SU-DHL-6 (cell line): Measurements from ENCODE around the gene RAB31.

Experiments
- H2AFZ ChIP-seq: fragments of 200-600 bp; sonication (generic); 2 replicates; pipeline ENCODE4 v1.6.1; 2014; ENCODE audit warnings: low read depth, mild to moderate bottlenecking, moderate library complexity, mixed read lengths, antibody characterized with exemption, low read length; ENCODE audit not compliant: severe bottlenecking
- H3F3A ChIP-seq: fragments of 200-600 bp; shearing (Covaris generic); 2 replicates; pipeline ENCODE4 v1.6.0; 2016; ENCODE audit warnings: antibody characterized with exemption, mild to moderate bottlenecking; ENCODE audit not compliant: insufficient read depth
- H3K27ac ChIP-seq: fragments of 200-600 bp; sonication (generic); 2 replicates; pipeline ENCODE4 v1.5.1; 2016; ENCODE audit warnings: low read depth, mild to moderate bottlenecking, low read length, moderate library complexity, mixed read lengths
- H3K27me3 ChIP-seq: fragments of 200-600 bp; sonication (generic), shearing (Covaris generic); 2 replicates; pipeline ENCODE4 v1.6.0; 2014; ENCODE audit warnings: mild to moderate bottlenecking, low read length
- H3K36me3 ChIP-seq: fragments of 200-600 bp; sonication (generic); 2 replicates; pipeline ENCODE4 v1.6.1; 2014; ENCODE audit warnings: mild to moderate bottlenecking, low read length, mixed read lengths
- H3K4me2 ChIP-seq: fragments of 300-600, 200-600 bp; shearing (Covaris generic), sonication (generic); 2 replicates; pipeline ENCODE4 v1.6.0; 2014; ENCODE audit warnings: low read length, low read depth, mild to moderate bottlenecking; ENCODE audit not compliant: poor library complexity, severe bottlenecking
- H3K4me3 ChIP-seq: fragments of 200-600 bp; sonication (generic); 2 replicates; pipeline ENCODE4 v1.5.1; 2014; ENCODE audit warnings: antibody characterized with exemption, low read length, mild to moderate bottlenecking, mixed read lengths; ENCODE audit not compliant: insufficient read depth, poor library complexity, severe bottlenecking
- H3K79me2 ChIP-seq: fragments of 200-600 bp; sonication (generic); 2 replicates; pipeline ENCODE4 v1.6.1; 2014; ENCODE audit warnings: mild to moderate bottlenecking, low read length, moderate library complexity; ENCODE audit not compliant: insufficient read depth
- H3K9ac ChIP-seq: fragments of 200-600 bp; sonication (generic); 2 replicates; pipeline ENCODE4 v1.7.0; 2014; ENCODE audit warnings: mild to moderate bottlenecking, low read length
- H3K9me2 ChIP-seq: fragments of 200-600 bp; sonication (generic); replicated peaks from 2 replicates; pipeline ENCODE4 v1.6.1; 2014; ENCODE audit warnings: low read length; ENCODE audit not compliant: insufficient read depth
- H3K9me3 ChIP-seq: fragments of 200-600 bp; sonication (generic); 2 replicates; pipeline ENCODE4 v1.6.1; 2014; ENCODE audit warnings: low read length, mixed read lengths; ENCODE audit not compliant: insufficient read depth
- H4K20me1 ChIP-seq: fragments of 200-600 bp; sonication (generic); 2 replicates; pipeline ENCODE4 v1.6.1; 2014; ENCODE audit warnings: low read depth, mild to moderate bottlenecking, antibody characterized with exemption, low read length, moderate library complexity, mixed read lengths
- EZH2phosphoT487 ChIP-seq: fragments of 200-600 bp; sonication (generic), shearing (Covaris generic); conservative IDR thresholded peaks from 2 replicates; pipeline ENCODE4 v1.6.1; 2018; ENCODE audit warnings: mild to moderate bottlenecking, antibody characterized with exemption, low read length, moderate library complexity, mixed read lengths
- TF ChIP-seq, protein P1 (sequence below): fragments of 200-600 bp; sonication (generic); IDR thresholded peaks from one replicate; pipeline ENCODE4 v1.5.1; 2017; ENCODE audit warnings: antibody characterized with exemption, mild to moderate bottlenecking, low read length, moderate library complexity; ENCODE audit not compliant: insufficient read depth, poor library complexity, severe bottlenecking

The RAB31 gene

DNA sequence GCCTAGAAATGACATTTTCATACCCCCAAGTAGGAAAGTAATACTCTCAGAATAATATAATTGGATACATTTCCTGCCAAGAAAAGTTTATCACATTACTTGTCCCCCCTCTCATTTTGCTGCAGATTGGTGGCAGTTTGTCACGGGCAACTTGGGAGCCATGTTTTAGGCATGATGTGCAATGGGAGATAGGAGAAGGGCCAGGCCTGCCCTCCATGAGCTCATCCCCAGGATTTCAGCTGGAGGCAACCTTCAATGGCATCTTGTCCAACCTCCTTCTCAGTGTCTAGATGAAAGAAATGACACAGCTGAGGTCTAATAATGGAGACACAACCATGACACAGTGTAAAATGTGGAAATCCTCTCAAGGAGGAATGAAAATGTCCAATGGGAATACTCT, 11.4 kb upstream of the RAB31 start:
- no peak overlapping the region for H2AFZ ChIP-seq
- no peak overlapping the region for H3K27ac ChIP-seq
- H3K27me3 ChIP-seq: no peaks in the 10 kb centered on the region
- no peak for TF ChIP-seq EZH2phosphoT487
- TF ChIP-seq, protein P1, sequence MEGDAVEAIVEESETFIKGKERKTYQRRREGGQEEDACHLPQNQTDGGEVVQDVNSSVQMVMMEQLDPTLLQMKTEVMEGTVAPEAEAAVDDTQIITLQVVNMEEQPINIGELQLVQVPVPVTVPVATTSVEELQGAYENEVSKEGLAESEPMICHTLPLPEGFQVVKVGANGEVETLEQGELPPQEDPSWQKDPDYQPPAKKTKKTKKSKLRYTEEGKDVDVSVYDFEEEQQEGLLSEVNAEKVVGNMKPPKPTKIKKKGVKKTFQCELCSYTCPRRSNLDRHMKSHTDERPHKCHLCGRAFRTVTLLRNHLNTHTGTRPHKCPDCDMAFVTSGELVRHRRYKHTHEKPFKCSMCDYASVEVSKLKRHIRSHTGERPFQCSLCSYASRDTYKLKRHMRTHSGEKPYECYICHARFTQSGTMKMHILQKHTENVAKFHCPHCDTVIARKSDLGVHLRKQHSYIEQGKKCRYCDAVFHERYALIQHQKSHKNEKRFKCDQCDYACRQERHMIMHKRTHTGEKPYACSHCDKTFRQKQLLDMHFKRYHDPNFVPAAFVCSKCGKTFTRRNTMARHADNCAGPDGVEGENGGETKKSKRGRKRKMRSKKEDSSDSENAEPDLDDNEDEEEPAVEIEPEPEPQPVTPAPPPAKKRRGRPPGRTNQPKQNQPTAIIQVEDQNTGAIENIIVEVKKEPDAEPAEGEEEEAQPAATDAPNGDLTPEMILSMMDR: no peak
- H3K9me3 ChIP-seq: no peaks in the 10 kb centered on the region
- H4K20me1 ChIP-seq: no peaks in the 10 kb centered on the region
- H3K36me3 ChIP-seq: no peaks in the 10 kb centered on the region
- H3F3A ChIP-seq: no peaks in the 10 kb centered on the region
- H3K4me2 ChIP-seq: no peak overlapping the region
- H3K9me2 ChIP-seq: no peaks in the 10 kb centered on the region
- no peak overlapping the region for H3K9ac ChIP-seq
- H3K79me2 ChIP-seq: no peaks in the 10 kb centered on the region
- no peak overlapping the region for H3K4me3 ChIP-seq

DNA sequence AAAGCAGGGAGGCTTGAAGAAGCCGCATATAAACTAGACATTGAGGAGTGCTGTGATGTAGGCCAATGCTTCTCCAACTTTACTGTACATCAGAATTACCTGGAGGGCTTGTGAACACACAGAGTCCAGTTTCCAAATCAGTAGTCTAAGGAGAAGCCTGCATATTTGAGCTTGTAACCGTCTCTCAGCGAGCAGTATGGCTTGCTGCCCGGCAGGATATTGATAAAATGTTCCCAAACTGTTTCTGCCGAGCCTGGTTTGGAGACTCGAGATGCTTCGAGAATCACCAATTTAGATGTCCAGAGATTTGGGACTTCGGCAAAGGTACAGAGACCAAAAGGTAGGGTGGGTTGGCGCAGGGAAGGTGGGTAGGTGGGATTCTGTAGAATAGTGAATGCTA, 11.0 kb upstream of the RAB31 start:
- Histone ChIP-seq H2AFZ (no peak overlapping the region), H3K27ac (no peak overlapping the region), H3F3A (no peaks in the 10 kb centered on the region), H3K79me2 (no peaks in the 10 kb centered on the region), H3K4me3 (no peak overlapping the region), H4K20me1 (no peaks in the 10 kb centered on the region), H3K27me3 (no peaks in the 10 kb centered on the region), H3K4me2 (no peak overlapping the region), H3K9me2 (no peaks in the 10 kb centered on the region), H3K9ac (no peak overlapping the region), H3K9me3 (no peaks in the 10 kb centered on the region), H3K36me3 (no peaks in the 10 kb centered on the region)
- TF ChIP-seq, protein P1: no peak
- TF ChIP-seq EZH2phosphoT487: no peak

GRCh38 chr18:9698497-9698896, 9.6 kb upstream of the RAB31 start:
- Histone ChIP-seq H3K4me3 (no peak overlapping the region), H3K27ac (no peak overlapping the region), H4K20me1 (no peaks in the 10 kb centered on the region), H3K27me3 (no peaks in the 10 kb centered on the region), H3K4me2 (no peak overlapping the region), H3K9ac (no peak overlapping the region), H3K9me2 (no peaks in the 10 kb centered on the region), H2AFZ (no peak overlapping the region), H3K9me3 (no peaks in the 10 kb centered on the region), H3F3A (no peaks in the 10 kb centered on the region), H3K36me3 (no peaks in the 10 kb centered on the region), H3K79me2 (no peaks in the 10 kb centered on the region)
- TF ChIP-seq EZH2phosphoT487: no peak
- TF ChIP-seq, protein P1: no peak
